ENCODE measurements around the gene SLC10A7. TPM values are rescaled to one million over a fixed set of nuclear protein-coding genes. Genes with fewer than 3 reads are reported as not detected.

Gene SLC10A7
- total RNA-seq, 1 donor from 2014 or later, result 24.0 TPM

- intact Hi-C loops (cut with micrococcal nuclease), result no loop called here
Observed at GRCh38 chr4:146495269-146495668, 26.5 kb downstream of the SLC10A7 start.

GRCh38 chr4:146494143-146494542 lies 27.6 kb downstream of the SLC10A7 start:
- intact Hi-C loops (cut with micrococcal nuclease), result no loop called here

GRCh38 chr4:146490106-146490505 lies 31.6 kb downstream of the SLC10A7 start:
- intact Hi-C loops (cut with micrococcal nuclease), result no loop called here

GRCh38 chr4:146488495-146489174 lies 33.1 kb downstream of the SLC10A7 start:
- intact Hi-C loops (cut with micrococcal nuclease), result no loop called here

- intact Hi-C loops (cut with micrococcal nuclease), result no loop called here
Observed at GRCh38 chr4:146486565-146486964, 35.2 kb downstream of the SLC10A7 start.

- intact Hi-C loops (cut with micrococcal nuclease), result no loop called here
Observed at GRCh38 chr4:146485968-146486367, 35.8 kb downstream of the SLC10A7 start.

- intact Hi-C loops (cut with micrococcal nuclease), result no loop called here
Observed at GRCh38 chr4:146482788-146483187, 39.0 kb downstream of the SLC10A7 start.

GRCh38 chr4:146481246-146481645 lies 40.5 kb downstream of the SLC10A7 start:
- intact Hi-C loops (cut with micrococcal nuclease), result no loop called here

GRCh38 chr4:146478009-146478408 lies 43.7 kb downstream of the SLC10A7 start:
- intact Hi-C loops (cut with micrococcal nuclease), result no loop called here

GRCh38 chr4:146477054-146477453 lies 44.7 kb downstream of the SLC10A7 start:
- intact Hi-C loops (cut with micrococcal nuclease), result no loop called here

- intact Hi-C loops (cut with micrococcal nuclease), result no loop called here
Observed at GRCh38 chr4:146472404-146472803, 49.3 kb downstream of the SLC10A7 start.

GRCh38 chr4:146470604-146471003 lies 51.1 kb downstream of the SLC10A7 start:
- intact Hi-C loops (cut with micrococcal nuclease), result no loop called here

GRCh38 chr4:146469022-146469421 lies 52.7 kb downstream of the SLC10A7 start:
- intact Hi-C loops (cut with micrococcal nuclease), result loop anchor here (10.0 kb wide), 1 partner anchor 124 kb away; no protein-coding TSS in a partner anchor

GRCh38 chr4:146465628-146466027 lies 56.1 kb downstream of the SLC10A7 start:
- intact Hi-C loops (cut with micrococcal nuclease), result loop anchor here (10.0 kb wide), 1 partner anchor 121 kb away; no protein-coding TSS in a partner anchor

- intact Hi-C loops (cut with micrococcal nuclease), result loop anchor here (10.0 kb wide), 1 partner anchor 117 kb away; no protein-coding TSS in a partner anchor
Observed at GRCh38 chr4:146462251-146462650, 59.5 kb downstream of the SLC10A7 start.

GRCh38 chr4:146458594-146458993 lies 63.1 kb downstream of the SLC10A7 start:
- intact Hi-C loops (cut with micrococcal nuclease), result loop anchor here (1.0 kb wide), 2 partner anchors 8 to 63 kb away; partner anchors contain the start of gene SLC10A7

GRCh38 chr4:146456681-146457080 lies 65.1 kb downstream of the SLC10A7 start:
- intact Hi-C loops (cut with micrococcal nuclease), result no loop called here

- intact Hi-C loops (cut with micrococcal nuclease), result no loop called here
Observed at GRCh38 chr4:146453181-146453807, 68.4 kb downstream of the SLC10A7 start.

GRCh38 chr4:146450524-146450923 lies 71.2 kb downstream of the SLC10A7 start:
- intact Hi-C loops (cut with micrococcal nuclease), result loop anchor here (1.0 kb wide), 1 partner anchor 8 kb away; no protein-coding TSS in a partner anchor

GRCh38 chr4:146446555-146446954 lies 75.2 kb downstream of the SLC10A7 start:
- intact Hi-C loops (cut with micrococcal nuclease), result no loop called here

GRCh38 chr4:146445198-146446150 lies 76.3 kb downstream of the SLC10A7 start:
- intact Hi-C loops (cut with micrococcal nuclease), result no loop called here
